Myocyte (in vitro differentiated cells): ENCODE results near the gene COL4A6. TPM values are rescaled to one million over a fixed set of nuclear protein-coding genes. Genes with fewer than 3 reads are reported as not detected.

Experiments used
- DNase-seq: peaks from one replicate; pipeline ENCODE4 v3.0.0-alpha.2; 2012; ENCODE audit warnings: low read depth
- total RNA-seq: library from RNA; depleted of rRNA; stranded (reverse); fragments of >200 nt; gene quantifications from 2 replicates; pipeline ENCODE4 v1.2.3, GENCODE V29; 2014

COL4A6 gene
- total RNA-seq, 1 donor from 2014 or later = 0.27 TPM

- DNase-seq = no peak
Measured at GRCh38 chrX:108275732-108276131, 162.5 kb downstream of the COL4A6 start.

DNA sequence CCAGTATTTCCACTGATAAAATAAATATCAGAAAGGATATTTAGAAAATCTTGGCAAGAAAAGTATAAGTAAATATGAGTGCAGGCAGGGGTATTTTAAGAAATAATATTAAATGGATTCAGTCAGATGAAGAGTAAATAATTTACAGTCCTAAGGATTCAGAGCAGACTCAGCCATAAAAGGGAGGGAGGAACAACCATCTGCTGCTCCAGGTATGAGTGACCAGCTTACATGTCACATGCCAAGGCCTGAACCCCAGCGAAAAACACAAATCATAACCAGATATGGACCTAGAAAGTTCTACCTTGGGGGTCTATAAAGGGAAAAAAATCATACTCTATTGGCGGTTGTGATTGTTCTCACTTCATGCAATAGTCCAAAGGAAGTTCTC lies 166.8 kb downstream of the COL4A6 start:
- peak; percentile 25 for DNase-seq

GRCh38 chrX:108270739-108271396 lies 167.4 kb downstream of the COL4A6 start:
- DNase-seq = peak; percentile 86

DNA sequence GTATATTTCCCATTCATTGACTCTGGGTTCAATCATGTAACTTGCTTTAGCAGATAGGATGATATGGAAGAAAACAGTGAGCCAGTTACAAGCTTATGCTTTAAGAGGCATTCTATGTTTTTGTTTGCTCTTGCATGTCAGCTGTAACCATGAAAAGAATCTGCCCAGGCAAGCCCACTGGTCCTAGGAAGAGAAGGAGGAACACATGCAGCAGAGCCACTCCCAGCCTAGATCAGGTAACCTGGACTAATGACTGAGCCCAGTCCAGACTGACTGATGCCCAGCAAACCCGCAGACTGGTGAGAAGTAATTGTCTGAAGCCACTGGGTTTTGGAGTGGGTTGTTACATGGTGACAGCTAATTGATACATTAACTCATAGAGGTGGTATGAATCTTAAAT lies 167.9 kb downstream of the COL4A6 start:
- peak; percentile 61 for DNase-seq

DNA sequence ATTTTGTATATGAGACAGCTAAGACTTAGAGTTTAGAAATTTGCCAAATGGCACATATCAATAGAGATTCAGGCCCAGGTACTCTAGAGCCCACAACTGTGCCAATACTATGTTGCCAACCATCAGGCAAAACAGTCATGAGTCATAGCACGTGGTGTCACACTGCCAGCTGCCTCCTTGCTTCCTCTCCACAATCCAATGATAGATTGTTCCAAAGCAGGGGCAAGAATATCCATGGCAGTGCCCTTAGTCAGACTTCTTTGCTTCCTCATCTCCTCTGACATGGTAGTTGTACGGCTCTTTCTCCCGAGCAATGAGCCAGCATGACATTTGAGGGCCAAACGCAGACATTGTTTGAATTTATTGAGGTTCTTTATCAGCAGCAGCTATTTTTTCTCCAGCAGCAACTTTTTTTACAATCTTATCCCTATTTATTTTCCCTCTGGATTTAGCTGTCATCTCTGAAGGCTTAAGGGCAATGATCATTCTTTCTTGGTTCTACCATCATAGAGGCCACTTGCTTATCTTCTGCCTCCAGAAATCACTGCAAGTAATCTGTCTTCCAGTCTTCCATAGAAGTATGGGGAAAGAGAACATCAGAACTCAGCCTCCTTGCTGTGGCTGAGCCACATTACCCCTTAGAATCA lies 169.7 kb downstream of the COL4A6 start:
- DNase-seq = peak; percentile 71

DNA sequence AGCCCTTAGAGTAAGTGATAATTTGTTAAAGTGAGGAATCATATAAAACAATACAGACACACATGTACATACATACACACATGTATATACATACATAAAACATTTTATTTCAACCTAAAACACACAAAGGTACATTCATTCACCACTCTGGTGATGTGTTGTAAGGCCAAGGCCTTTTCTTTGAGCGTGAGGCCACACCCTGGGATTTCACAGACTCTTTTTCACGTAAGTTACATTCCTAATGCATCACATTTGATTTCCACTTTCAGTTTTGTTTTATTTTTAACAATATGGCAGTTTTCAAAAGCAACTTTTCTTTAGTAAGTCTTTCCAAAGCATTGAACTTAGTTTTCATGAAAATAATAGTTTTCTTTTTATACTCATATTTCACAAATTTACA lies 170.7 kb downstream of the COL4A6 start:
- DNase-seq = no peak

GRCh38 chrX:108264376-108264775 lies 173.8 kb downstream of the COL4A6 start:
- DNase-seq = no peak

GRCh38 chrX:108261549-108262203 lies 176.5 kb downstream of the COL4A6 start:
- no peak for DNase-seq

GRCh38 chrX:108257556-108257955 lies 180.7 kb downstream of the COL4A6 start:
- DNase-seq = no peak

GRCh38 chrX:108254636-108255035 lies 183.6 kb downstream of the COL4A6 start:
- DNase-seq = no peak

- DNase-seq = no peak
Measured at GRCh38 chrX:108250654-108251579, 187.3 kb downstream of the COL4A6 start.

DNA sequence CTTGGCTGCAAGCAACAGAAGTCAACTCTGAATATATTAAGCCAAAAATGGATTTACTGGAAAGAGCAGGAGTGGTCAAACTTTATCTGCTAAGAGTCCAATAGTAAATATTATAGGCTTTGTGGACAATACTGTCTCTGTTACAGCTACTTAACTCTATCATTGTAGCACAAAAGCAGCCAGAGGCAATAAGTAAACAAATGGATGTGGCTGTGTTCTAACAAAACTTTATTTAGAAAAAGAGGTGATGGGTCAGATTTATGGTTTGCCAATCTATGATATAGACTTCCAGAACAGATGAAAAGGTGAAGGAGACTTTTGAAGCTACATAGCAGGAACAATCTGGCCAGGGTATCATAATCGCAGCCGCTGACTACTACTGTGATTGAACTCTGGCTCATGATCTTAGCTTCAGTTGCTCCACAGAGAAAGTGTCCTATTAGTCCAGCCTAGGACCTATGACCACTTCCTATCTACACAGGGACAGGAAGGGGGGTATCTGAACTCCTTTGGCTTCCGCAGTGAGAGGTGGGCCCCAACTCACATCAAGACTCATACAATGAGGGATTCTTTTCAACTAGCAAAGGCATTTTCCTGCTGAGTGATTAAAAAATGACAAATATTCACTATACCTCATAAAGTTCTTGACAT lies 191.8 kb downstream of the COL4A6 start:
- no peak for DNase-seq

DNA sequence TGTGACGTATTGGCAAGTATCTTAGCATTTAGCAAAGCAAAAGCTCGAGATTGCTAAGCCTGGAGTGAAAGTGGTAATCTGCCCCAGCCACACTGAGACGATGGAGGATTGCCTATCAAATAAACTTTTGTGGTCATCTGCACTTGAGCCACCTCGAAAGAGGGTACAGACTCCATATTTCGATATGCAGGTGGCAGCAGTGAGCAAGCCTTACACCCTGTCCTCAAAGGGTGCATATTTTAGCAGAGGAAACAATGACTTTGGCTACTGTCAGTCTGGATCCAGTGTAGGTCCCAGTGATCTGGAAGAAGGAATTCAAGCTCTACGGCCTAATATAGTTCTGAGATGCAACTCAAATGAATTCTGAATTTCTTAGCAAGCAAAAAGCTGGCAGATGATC lies 192.8 kb downstream of the COL4A6 start:
- DNase-seq = no peak

DNA sequence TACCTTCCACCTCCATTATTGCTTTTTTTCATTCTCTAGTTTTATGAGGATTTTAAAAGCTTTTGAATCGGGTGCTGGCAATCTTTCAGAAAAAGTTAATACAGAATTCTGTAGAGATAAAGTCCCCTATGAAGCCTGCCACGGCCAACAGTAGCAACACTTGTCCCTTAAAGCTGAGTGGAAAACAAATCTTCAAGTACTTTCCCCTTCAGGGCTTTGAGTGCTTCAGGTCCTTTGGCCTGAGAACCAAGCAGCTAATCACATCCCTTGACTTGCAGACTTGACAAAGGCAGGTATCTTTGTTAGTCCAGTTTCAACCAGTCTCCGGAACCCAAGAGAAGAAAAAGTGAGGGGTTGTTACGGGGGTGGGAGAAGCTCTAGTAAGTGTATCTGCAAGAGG lies 202.2 kb downstream of the COL4A6 start:
- no peak for DNase-seq

GRCh38 chrX:108230574-108230973 lies 207.6 kb downstream of the COL4A6 start:
- no peak for DNase-seq

GRCh38 chrX:108224727-108225621 lies 213.2 kb downstream of the COL4A6 start:
- DNase-seq = peak; percentile 48

- DNase-seq = no peak
Measured at GRCh38 chrX:108224218-108224617, 214.0 kb downstream of the COL4A6 start.

DNA sequence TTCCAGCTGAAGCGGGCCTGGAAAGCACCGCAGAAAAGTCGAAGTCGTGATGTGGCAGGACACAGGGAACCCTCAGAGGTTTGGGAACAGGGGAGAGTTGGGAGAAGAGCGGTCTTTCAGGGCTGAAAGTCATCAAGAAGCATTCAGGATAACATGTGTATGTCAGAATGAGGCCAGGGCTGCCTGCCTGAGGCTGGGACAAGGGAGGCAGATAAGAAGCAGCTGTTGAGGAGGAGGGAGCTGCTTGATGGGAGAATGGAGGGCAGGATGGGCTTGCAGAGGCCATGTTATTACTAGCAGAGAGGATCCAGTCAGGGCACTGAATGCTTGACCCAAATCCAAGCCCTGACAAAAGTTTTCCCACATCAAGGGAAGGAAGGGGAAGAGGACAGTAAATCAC lies 214.6 kb downstream of the COL4A6 start:
- DNase-seq = no peak

GRCh38 chrX:108221301-108221864 lies 216.8 kb downstream of the COL4A6 start:
- no peak for DNase-seq
